Measurements from ENCODE around the gene OMP.

Gene OMP

DNA sequence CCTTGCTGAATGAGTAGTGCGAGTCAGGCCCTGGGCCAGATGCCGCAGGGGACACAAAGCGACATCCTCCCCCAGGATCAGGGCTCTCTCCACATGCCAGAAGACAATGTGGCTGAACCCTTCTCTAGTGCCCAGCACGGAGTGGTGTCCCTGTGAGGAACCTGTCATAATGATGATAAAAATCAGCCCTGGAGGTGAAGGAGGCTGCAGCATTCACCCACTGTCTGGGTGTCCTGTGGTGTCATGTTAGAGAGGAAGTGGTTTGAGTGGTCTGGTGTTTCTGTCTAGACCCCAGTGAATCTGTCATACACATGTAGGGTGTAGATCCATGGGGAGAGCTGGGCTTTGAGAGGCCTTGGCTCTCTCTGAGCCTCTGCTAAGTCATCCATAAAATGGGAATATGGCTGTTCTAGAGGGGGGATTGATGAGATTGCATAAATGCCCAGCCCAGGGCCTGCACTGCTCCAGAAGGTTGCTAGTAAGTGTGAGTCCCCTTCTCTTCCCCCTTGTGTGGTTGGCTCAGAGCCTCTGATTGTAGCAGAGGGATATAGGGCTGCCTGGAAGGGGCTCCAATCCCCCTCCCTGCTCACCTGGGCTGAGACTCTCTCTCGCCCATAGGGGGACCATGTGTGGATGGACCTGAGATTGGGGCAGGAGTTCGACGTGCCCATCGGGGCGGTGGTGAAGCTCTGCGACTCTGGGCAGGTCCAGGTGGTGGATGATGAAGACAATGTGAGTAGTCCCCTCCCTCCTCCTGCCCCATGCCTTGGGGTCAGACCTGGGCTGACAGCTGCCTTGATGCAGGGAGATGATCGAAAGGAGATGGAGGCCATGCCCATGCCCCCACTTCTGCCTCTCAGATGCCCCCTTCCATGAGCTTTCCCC, 39.7 kb downstream of the OMP start:
- peak; percentile 25 to 64 for ATAC-seq

DNA sequence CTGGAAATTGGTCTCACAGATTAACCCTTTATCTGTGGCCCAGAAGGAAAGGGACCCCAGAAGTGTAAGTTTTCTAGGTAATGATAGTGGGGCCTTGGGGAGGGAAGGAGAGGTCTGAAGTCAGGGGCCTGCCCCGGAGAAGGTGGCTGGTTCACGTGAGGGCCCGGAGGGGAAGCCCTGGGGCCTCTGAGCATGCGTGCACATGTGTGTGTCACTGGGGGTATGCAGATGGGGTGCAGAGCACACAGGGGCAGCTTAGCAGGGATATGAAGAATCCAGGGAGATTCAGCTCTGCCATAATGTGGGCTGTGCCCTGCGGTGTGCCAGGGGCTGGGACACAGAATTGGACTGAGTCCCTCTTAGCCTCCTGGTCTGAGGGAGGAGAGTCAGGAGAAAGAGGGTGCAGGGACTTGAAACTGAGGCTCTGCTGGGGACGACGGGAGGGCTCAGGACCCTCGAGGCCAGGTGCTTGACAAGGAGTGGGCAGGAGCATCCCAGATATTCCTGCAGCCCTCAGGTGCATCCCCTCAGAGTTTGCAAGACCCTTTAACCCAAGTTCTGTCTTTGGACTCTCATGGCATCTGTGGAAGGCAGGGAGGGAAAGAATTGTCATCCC, 40.9 kb downstream of the OMP start:
- ATAC-seq = no peak

DNA sequence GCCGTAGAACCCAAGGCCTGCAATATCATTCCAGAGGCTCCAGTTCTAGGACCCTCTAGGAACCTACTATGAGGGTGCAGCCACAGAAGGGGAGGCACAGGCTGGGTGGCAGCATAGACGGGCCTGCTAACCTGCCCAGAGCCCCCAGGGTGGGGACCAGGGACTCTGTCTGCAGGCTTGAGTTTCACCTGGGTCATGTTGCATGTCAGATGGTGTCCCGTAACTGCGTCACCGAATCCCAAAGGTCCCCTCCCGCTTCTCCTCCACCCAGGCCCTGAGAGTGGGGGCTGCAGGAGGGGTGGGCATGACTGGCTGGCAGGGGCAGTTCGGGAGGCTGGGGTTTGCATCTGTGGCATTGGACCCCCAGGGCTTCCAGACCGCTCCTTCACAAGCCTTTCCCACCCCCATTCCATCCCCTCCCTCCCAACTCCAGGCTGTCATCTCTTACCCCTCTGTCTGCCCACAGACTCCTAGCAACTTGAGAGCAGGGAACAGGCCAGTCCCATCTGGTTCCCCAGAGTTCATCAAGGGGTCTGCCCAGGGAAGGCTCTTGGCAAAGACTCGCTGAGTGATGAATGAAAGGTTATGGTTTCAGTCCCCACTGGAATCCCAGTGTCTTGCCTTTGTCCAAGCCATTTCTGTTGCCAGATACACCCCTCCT, 41.7 kb downstream of the OMP start:
- ATAC-seq = no peak

DNA sequence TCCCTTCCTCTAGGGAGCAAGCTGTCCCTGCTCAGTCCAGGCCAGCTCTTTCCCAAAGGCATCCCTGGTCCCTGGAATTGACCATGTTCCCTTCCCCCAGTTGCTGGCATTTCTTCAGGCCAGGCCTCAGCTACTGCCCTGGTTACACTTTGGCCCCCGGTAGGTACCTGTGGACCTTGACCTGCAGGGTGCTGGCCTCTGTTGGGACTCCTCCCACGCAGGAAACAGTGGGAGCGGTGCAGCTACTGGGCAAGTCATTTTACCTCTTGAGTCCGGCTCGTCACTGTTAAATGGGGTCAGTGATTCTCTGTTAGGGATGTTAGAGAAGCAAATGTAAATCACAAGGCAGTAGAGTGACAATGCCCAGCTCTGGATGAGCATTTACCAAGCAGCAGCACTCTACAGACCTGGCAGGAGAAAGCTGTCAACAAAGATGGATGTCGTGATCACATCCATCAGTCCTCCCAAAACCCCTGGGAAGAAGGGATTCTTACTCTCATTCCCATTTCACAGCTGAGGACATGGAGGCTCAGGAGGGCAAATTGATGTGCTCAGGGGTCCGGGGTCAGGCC, 42.3 kb downstream of the OMP start:
- ATAC-seq = no peak

DNA sequence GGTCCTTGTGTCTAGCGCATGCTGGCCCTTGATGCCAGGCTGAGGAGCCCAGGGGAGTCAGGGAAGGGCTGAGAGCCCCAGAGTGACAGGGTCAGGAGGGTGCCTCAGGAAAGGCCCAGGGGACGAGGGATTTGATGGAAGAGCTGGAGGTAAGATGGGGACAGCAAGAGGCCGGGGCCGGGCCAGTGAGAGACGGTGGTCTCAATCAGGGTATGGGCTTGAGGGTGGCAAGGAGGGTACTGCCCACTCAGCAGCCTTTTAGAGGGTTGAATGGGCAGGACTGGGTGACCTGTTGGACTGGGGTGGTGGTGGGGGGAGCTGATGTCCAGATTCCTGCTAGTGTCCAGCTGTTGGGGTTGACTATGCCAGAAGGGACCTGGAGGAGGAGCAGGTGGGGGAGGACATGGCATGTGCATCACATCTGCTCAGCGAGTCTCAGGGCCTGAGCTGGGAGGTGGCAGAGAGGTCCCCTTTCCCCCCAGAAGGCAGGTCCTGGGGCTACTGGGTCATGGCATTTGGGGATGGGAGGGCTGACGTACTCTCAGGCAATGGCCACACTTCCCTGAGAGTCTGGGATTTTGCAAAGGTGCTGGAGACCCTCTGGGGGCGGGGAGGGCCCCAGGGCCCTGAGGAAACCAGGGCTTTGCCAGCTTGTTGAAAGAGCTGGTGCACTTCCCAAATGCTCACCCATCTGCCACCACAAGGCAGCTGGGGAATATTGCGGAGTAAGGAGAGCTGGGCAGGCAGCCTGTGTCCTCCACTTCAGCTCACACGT, 43.8 kb downstream of the OMP start:
- no peak for ATAC-seq

DNA sequence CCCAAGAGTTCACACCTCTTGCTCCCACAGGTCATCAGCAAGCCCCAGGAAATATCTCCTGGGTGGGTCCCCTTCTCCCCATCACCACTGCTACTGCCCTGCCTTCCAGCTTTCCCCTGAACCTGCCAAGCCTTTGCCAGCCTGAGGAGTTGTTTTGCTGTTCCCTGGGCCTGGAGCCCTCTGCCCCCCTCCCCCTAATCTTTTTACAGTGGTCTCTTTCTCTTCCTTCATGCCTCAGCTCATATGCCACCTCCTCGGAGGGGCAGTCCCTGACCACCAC, 44.3 kb downstream of the OMP start:
- ATAC-seq = no peak

DNA sequence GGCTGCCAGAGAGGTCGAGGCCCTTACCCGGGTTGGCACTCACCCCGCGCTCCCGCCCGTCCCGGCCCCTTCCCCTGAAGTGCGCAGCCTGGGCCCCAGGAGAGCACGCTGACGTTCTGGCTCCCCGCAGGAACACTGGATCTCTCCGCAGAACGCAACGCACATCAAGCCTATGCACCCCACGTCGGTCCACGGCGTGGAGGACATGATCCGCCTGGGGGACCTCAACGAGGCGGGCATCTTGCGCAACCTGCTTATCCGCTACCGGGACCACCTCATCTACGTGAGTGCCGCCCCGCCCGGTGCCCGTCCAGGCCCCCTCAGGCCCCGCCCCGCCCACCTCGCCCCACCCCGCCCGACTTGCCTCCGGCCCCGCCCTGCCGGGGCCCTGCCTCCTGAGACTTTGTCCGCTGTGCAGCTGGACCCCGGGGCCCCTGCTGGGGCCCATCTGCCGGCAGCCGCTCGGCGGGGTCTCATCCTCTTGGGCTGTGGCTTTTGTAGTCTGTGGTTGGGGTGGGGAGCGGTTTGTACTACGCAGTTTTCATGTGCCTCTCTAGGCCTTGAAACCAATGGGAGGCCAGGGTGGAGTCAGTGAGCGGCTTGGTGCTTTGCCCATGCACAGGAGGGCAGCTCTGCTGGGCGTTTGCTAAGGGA, 45.2 kb downstream of the OMP start:
- peak; percentile 34 to 42 for ATAC-seq

DNA sequence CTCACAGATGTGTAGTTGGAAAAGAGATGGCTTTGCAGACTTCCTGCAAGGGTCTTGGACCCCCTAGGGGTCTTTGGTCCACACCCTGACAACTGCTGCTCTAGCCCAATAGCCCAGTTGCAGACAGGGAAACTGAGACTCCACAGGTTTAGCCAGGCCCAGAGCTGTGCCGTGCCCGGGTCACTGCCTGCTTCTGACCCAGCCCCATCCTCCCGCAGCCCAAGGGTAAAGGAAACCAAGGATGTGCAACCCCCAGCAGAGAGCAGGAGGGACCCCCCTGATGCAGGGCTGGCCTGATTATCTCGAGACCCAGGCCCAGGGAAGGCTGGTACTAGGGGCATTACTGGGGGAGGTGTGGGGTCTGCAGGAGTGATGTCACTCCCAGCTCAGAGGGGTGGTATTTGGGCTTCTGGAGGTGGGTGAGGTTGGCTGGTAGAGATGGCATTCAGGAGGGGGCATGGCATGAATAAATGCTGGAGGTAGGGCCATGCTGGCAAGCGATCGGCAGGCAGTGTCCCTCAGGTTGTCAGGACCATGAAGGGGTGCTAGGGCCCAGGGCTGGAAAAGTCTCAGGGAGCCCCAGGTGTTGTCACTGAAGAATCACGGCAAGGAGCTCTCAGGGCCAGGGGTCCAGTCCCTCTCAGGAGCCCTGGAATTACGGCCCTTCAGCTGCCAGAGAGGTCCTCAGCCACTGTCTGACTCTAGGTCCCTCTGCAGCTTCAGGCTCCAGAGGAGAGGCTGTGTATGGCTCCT, 46.5 kb downstream of the OMP start:
- no peak for ATAC-seq

DNA sequence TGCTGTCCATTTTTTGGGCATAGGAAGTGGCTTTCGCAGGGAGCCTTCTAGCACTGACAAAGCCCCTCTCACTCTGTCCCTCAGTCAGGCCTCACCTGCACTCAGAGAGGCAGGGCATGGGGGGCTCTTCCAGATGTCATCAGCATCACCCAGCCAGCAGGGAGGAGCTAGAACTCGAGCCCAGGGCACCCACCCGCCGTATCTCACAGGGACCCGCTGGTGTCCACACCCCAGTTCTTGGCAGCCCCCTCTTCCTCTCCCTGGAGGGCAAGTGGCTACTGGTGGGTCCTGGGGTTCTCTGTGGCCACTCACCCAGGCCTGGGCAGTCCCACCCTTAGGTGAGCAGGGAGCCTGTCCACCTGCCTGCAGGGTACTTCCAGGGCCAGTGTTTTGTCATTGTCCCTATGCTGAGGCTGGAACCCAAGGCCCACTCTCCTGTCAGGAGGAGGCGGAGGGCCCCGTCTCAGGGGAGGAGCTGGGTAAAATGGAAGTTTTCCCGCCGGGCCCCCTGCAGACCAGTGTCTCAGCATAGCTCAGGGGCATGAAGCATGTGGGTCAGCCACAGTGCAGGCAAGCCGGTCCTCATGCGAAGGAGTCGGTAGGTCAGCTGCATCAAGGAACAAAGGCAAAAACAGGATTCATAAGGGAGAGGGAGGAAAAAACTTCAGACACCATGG, 47.2 kb downstream of the OMP start:
- no peak for ATAC-seq

DNA sequence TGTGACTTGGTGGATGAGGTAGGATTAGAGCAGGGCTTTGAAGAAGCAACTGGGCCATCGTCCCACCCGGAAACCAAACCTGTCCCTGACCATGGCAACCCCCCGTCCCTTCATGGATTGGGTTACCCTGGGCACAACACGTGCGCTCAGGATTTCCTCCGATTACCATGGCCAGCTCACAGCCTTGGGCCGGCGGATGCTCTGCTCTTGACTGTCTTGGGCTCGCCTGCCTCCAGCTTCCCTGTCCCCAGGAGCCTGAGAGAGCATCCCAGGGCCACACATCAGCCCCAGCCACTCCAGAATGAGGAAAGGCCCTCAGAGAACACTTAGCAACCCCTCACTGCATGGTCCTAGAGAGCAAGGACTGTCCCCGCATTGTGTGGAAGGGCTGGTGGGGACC, 48.2 kb downstream of the OMP start:
- ATAC-seq = no peak

DNA sequence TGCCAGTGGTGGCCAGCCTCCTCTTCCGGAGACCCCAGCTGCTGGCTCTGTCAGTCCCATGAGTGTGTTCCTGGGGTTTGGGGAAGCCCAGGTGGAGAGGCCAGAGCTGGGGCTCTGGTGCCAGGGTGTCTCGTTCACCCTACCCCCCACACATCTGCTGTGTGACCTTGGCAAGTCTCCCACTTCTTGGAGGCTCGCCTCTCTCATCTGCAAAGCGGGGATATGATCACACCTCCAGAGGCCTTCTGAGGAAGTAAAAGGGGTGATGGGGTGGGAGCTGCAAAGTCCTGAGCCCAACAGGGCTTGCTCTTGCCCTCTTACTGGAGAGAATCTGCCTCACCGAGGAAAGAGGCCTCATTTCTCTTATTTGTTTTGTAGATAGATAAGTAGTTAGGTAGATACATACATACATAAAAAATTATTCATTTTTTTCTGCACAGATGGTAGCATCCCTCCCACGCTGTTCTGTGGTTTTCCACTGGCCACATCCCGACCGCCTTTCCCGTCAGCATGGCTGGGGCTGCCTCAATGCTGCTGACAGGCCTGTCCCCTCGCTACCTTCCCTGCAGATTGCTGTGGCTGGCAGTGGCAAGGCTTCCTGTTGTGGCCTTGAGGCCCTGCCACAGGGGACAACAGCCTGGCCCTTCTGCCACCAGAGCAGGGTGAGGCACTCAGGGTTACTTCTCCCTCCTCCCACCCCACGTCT, 49.3 kb downstream of the OMP start:
- peak; percentile 10 to 52 for ATAC-seq

DNA sequence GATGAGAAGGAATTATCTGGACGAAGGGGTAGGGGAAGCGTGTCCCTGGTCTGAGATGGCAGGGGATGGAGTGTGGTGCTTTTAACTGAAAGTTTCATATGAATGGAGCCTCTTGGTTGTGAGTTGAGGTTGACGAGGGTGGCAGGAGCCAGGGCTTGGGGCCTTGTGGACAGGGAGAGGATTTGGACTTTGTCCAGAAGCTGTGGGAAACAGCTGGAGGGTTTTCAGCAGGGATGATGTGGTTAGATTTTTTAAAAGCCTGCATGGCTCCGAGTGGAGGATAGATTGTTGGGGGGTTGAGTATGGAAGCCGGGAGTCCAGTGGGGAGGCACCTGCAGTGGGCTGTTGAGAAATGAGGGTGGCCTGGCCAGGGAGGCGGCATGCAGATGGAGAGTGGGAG, 50.2 kb downstream of the OMP start:
- ATAC-seq = no peak

Data from activated CD4-positive, CD25-positive, alpha-beta regulatory T cell treated with anti-CD3 and anti-CD28 coated beads, Interleukin-2, amount 50 U/mL, for 24 hours (primary cell).